H9 (cell line): ENCODE data around the gene CDC42EP3. TPM values are rescaled to one million over a fixed set of nuclear protein-coding genes. Genes with fewer than 3 reads are reported as not detected.

Experiments used
- DNase-seq: peaks from one replicate; pipeline ENCODE4 v3.0.0-alpha.2; 2017
- H2AFZ ChIP-seq: one replicate; pipeline ENCODE4 v1.6.1; 2013; ENCODE audit warnings: mild to moderate bottlenecking, low read length, control low read depth, moderate library complexity
- H2AK5ac ChIP-seq: 2 replicates; pipeline ENCODE4 v1.6.1; 2013; ENCODE audit warnings: low read length, control low read depth, mixed read lengths; ENCODE audit not compliant: insufficient read length
- H2BK120ac ChIP-seq: one replicate; pipeline ENCODE4 v1.6.1; 2013; ENCODE audit warnings: low read depth, mild to moderate bottlenecking, low read length, control low read depth, inconsistent platforms; ENCODE audit not compliant: poor library complexity, severe bottlenecking
- H2BK12ac ChIP-seq: 2 replicates; pipeline ENCODE4 v1.6.1; 2013; ENCODE audit warnings: low read length, control low read depth, mixed read lengths, low read depth; ENCODE audit not compliant: insufficient read length
- H2BK15ac ChIP-seq: 2 replicates; pipeline ENCODE4 v1.6.1; 2013; ENCODE audit warnings: low read depth, low read length, control low read depth
- H2BK20ac ChIP-seq: one replicate; pipeline ENCODE4 v1.6.1; 2013; ENCODE audit warnings: low read depth, mild to moderate bottlenecking, low read length, control low read depth, inconsistent platforms; ENCODE audit not compliant: poor library complexity, severe bottlenecking
- H2BK5ac ChIP-seq: 2 replicates; pipeline ENCODE4 v1.6.1; 2013; ENCODE audit warnings: low read length, control low read depth, mixed read lengths; ENCODE audit not compliant: insufficient read length
- H3K14ac ChIP-seq: 2 replicates; pipeline ENCODE4 v1.6.1; 2013; ENCODE audit warnings: low read length, control low read depth; ENCODE audit not compliant: insufficient read depth
- H3K18ac ChIP-seq: 2 replicates; pipeline ENCODE4 v1.6.1; 2013; ENCODE audit warnings: low read depth, mild to moderate bottlenecking, mixed read lengths, low read length, control low read depth; ENCODE audit not compliant: insufficient read length
- H3K23ac ChIP-seq: 2 replicates; pipeline ENCODE4 v1.6.1; 2013; ENCODE audit warnings: low read length, control low read depth, mixed read lengths, low read depth; ENCODE audit not compliant: insufficient read length
- H3K23me2 ChIP-seq: 2 replicates; pipeline ENCODE4 v1.6.1; 2013; ENCODE audit warnings: low read depth, mild to moderate bottlenecking, mixed read lengths, low read length, control low read depth; ENCODE audit not compliant: insufficient read length, poor library complexity, severe bottlenecking
- H3K27ac ChIP-seq: 2 replicates; pipeline ENCODE4 v1.5.1; 2013; ENCODE audit warnings: low read length, control low read depth, mixed read lengths, low read depth; ENCODE audit not compliant: insufficient read length
- H3K27me3 ChIP-seq: 2 replicates; pipeline ENCODE4 v1.6.1; 2013; ENCODE audit warnings: low read length, control low read depth, inconsistent platforms; ENCODE audit not compliant: insufficient read depth
- H3K4ac ChIP-seq: 2 replicates; pipeline ENCODE4 v1.6.1; 2013; ENCODE audit warnings: low read depth, mild to moderate bottlenecking, control low read depth, inconsistent platforms, low read length, moderate library complexity
- H3K4me1 ChIP-seq: 2 replicates; pipeline ENCODE4 v1.6.1; 2013; ENCODE audit warnings: low read length, control low read depth, inconsistent platforms; ENCODE audit not compliant: insufficient read depth
- H3K4me2 ChIP-seq: 2 replicates; pipeline ENCODE4 v1.6.1; 2013; ENCODE audit warnings: low read length, control low read depth, mixed read lengths; ENCODE audit not compliant: insufficient read length, insufficient read depth
- H3K56ac ChIP-seq: 2 replicates; pipeline ENCODE4 v1.6.1; 2013; ENCODE audit warnings: low read depth, mild to moderate bottlenecking, mixed read lengths, low read length, control low read depth; ENCODE audit not compliant: insufficient read length
- H3K79me1 ChIP-seq: 2 replicates; pipeline ENCODE4 v1.6.1; 2013; ENCODE audit warnings: low read depth, mild to moderate bottlenecking, moderate library complexity, low read length, control low read depth, inconsistent platforms; ENCODE audit not compliant: insufficient read depth, poor library complexity, severe bottlenecking
- H3K79me2 ChIP-seq: 2 replicates; pipeline ENCODE4 v1.6.1; 2013; ENCODE audit warnings: low read length, control low read depth, inconsistent platforms; ENCODE audit not compliant: insufficient read depth
- H3K9ac ChIP-seq: 2 replicates; pipeline ENCODE4 v1.6.1; 2013; ENCODE audit warnings: low read length, control low read depth, mixed read lengths; ENCODE audit not compliant: insufficient read length; ENCODE audit errors: extremely low read depth
- H3K9me3 ChIP-seq: one replicate; pipeline ENCODE4 v1.6.1; 2013; ENCODE audit warnings: low read depth, low read length, inconsistent platforms; ENCODE audit not compliant: control insufficient read depth
- H3T11ph ChIP-seq: one replicate; pipeline ENCODE4 v1.6.1; 2013; ENCODE audit warnings: mild to moderate bottlenecking, low read length, control low read depth, inconsistent platforms
- H4K20me1 ChIP-seq: one replicate; pipeline ENCODE4 v1.6.1; 2013; ENCODE audit not compliant: control insufficient read depth, insufficient read length, insufficient read depth
- H4K5ac ChIP-seq: 2 replicates; pipeline ENCODE4 v1.6.1; 2013; ENCODE audit warnings: low read depth, mild to moderate bottlenecking, mixed read lengths, low read length, control low read depth; ENCODE audit not compliant: insufficient read length
- H4K8ac ChIP-seq: replicated peaks from 2 replicates; pipeline ENCODE4 v1.6.1; 2013; ENCODE audit warnings: low read length, control low read depth, mixed read lengths, low read depth; ENCODE audit not compliant: insufficient read length
- H4K91ac ChIP-seq: 2 replicates; pipeline ENCODE4 v1.6.1; 2013; ENCODE audit warnings: low read depth, mild to moderate bottlenecking, moderate library complexity, mixed read lengths, low read length, control low read depth; ENCODE audit not compliant: insufficient read length
- H3K27ac Mint-ChIP-seq, 3 experiments: 2 replicates in 2 of 3; 3 replicates in 1 of 3; pipeline ENCODE4 v1.8.0; 2020 to 2021; ENCODE audit warnings: mixed read lengths in 3 of 3, mild to moderate bottlenecking in 1 of 3, moderate library complexity in 1 of 3
- H3K27me3 Mint-ChIP-seq: 2 replicates; pipeline ENCODE4 v1.8.0; 2021; ENCODE audit warnings: low read depth, mild to moderate bottlenecking, moderate library complexity, mixed read lengths
- H3K36me3 Mint-ChIP-seq, 3 experiments: 2 replicates in 2 of 3; 3 replicates in 1 of 3; pipeline ENCODE4 v1.8.0; 2020 to 2021; ENCODE audit warnings: low read depth in 3 of 3, mixed read lengths in 3 of 3; ENCODE audit not compliant: insufficient read depth in 1 of 3
- H3K4me1 Mint-ChIP-seq, 2 experiments: 2 replicates each; pipeline ENCODE4 v1.8.0; 2020; ENCODE audit warnings: mixed read lengths in 2 of 2
- H3K4me3 Mint-ChIP-seq, 2 experiments: 2 replicates in 1 of 2; 3 replicates in 1 of 2; pipeline ENCODE4 v1.8.0; 2020 to 2021; ENCODE audit warnings: mild to moderate bottlenecking in 2 of 2, mixed read lengths in 2 of 2, moderate library complexity in 1 of 2
- H3K9me3 Mint-ChIP-seq, 2 experiments: 2 replicates in 1 of 2; 3 replicates in 1 of 2; pipeline ENCODE4 v1.8.0; 2020; ENCODE audit warnings: mild to moderate bottlenecking in 2 of 2, mixed read lengths in 2 of 2, moderate library complexity in 1 of 2
- WGBS: extraction: QIAGEN DNeasy Blood & Tissue Kit; methylation state at CpG from one replicate; pipeline ENCODE4 v1.1.7; 2013; ENCODE audit warnings: missing lambda C conversion rate, low lambda C conversion rate, mixed read lengths; ENCODE audit not compliant: insufficient read length; ENCODE audit errors: extremely low coverage; 5-methylcytosine and 5-hydroxymethylcytosine counted together
- total RNA-seq: library from RNA; stranded (reverse); gene quantifications from 2 replicates; pipeline ENCODE4 v1.2.1, GENCODE V29; 2021
- TF ChIP-seq, protein P1 (sequence below): fragments of 200-600 bp; sonication (generic); conservative IDR thresholded peaks from 3 replicates; pipeline ENCODE4 v1.8.0; 2021; ENCODE audit warnings: antibody characterized with exemption, mild to moderate bottlenecking

Gene CDC42EP3
- total RNA-seq, 1 experiment from 2014 or later = 61.5 TPM

DNA sequence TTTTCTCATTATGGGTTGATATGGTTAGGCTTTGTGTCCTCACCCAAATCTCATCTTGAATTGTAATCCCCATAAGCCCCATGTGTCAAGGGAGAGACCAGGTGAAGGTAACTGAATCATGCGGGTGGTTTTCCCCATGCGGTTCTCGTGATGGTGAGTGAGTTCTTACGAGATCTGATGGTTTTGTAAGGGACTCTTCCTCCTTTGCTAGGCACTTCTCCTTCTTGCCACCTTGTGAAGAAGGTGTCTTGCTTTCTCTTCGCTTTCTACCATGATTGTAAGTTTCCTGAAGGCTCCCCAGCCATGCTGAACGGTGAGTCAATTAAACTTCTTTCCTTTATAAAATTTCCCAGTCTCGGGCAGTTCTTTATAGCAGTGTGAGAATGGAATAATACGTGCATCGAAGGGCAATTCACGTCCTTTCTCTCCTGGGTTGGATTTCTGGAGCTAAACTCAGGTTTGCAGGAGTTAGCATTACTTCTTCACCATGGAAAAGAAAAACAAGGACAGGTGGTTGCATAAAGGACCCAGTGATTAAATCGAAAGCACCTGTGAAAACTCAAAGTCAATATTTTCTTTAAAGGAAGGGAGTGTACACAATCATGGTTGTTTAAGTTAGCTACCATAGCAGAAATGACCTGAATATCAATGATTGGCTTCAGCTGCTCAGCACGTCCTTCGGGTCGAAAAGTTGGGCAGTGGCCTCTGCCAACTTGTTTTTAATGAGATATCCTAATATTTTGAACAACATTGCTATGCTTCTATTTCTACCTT lies 54.1 kb downstream of the CDC42EP3 start:
- H2BK12ac ChIP-seq = no peak overlapping the region
- H3K18ac ChIP-seq = no peak overlapping the region
- H3K79me2 ChIP-seq = no peaks in the 10 kb centered on the region
- no peak overlapping the region for H2BK20ac ChIP-seq
- no peaks in the 10 kb centered on the region; the same call in 1 of the 2 replicates for H3K27me3 Mint-ChIP-seq
- no peak overlapping the region for H3K9ac ChIP-seq
- no peak overlapping the region for H4K91ac ChIP-seq
- no peaks in the 10 kb centered on the region; a peak in 2 of 5 replicates for H3K9me3 Mint-ChIP-seq
- DNase-seq = no peak
- no peak overlapping the region for H2BK15ac ChIP-seq
- H4K5ac ChIP-seq = no peak overlapping the region
- H3K9me3 ChIP-seq = no peaks in the 10 kb centered on the region
- no peak overlapping the region for H2BK120ac ChIP-seq
- H3K36me3 Mint-ChIP-seq = no peaks in the 10 kb centered on the region; a peak in 1 of 7 replicates
- H3K23me2 ChIP-seq = no peaks in the 10 kb centered on the region
- H3K79me1 ChIP-seq = no peaks in the 10 kb centered on the region
- no peak overlapping the region for H3K27ac ChIP-seq
- H3K14ac ChIP-seq = no peak overlapping the region
- H3K27ac Mint-ChIP-seq = no peak overlapping the region
- H3K56ac ChIP-seq = no peak overlapping the region
- no peaks in the 10 kb centered on the region for H3K4me1 ChIP-seq
- H3K27me3 ChIP-seq = no peaks in the 10 kb centered on the region
- no peak overlapping the region for H3K4me3 Mint-ChIP-seq
- no peak overlapping the region for H4K8ac ChIP-seq
- WGBS = no CpG with 5 or more reads among the region's 14 CpGs
- no peaks in the 10 kb centered on the region for H3K4me1 Mint-ChIP-seq
- H3K4me2 ChIP-seq = no peak overlapping the region
- H2AFZ ChIP-seq = no peak overlapping the region
- H3K23ac ChIP-seq = no peak overlapping the region
- no peaks in the 10 kb centered on the region for H4K20me1 ChIP-seq
- no peak overlapping the region for H2AK5ac ChIP-seq
- no peak overlapping the region for H3T11ph ChIP-seq
- no peak overlapping the region for H3K4ac ChIP-seq
- H2BK5ac ChIP-seq = no peak overlapping the region
- TF ChIP-seq, protein P1, sequence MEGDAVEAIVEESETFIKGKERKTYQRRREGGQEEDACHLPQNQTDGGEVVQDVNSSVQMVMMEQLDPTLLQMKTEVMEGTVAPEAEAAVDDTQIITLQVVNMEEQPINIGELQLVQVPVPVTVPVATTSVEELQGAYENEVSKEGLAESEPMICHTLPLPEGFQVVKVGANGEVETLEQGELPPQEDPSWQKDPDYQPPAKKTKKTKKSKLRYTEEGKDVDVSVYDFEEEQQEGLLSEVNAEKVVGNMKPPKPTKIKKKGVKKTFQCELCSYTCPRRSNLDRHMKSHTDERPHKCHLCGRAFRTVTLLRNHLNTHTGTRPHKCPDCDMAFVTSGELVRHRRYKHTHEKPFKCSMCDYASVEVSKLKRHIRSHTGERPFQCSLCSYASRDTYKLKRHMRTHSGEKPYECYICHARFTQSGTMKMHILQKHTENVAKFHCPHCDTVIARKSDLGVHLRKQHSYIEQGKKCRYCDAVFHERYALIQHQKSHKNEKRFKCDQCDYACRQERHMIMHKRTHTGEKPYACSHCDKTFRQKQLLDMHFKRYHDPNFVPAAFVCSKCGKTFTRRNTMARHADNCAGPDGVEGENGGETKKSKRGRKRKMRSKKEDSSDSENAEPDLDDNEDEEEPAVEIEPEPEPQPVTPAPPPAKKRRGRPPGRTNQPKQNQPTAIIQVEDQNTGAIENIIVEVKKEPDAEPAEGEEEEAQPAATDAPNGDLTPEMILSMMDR = no peak
